Muscle layer of colon (tissue), 2 donors: Measurements from ENCODE around the gene DDC.

ENCODE experiments used
- H3K27ac ChIP-seq: one replicate; pipeline ENCODE4 v1.7.0; 2013; ENCODE audit warnings: low read depth, mild to moderate bottlenecking, low read length, moderate library complexity
- H3K27me3 ChIP-seq, 2 donors: one replicate each; pipeline ENCODE4 v1.7.0; 2013; ENCODE audit warnings: low read length in 2 of 2, mild to moderate bottlenecking in 2 of 2; ENCODE audit not compliant: insufficient read depth in 2 of 2, control insufficient read depth in 1 of 2
- H3K36me3 ChIP-seq: one replicate; pipeline ENCODE4 v1.7.0; 2013; ENCODE audit warnings: mild to moderate bottlenecking, low read length; ENCODE audit not compliant: insufficient read depth
- H3K4me1 ChIP-seq: one replicate; pipeline ENCODE4 v1.7.0; 2013; ENCODE audit warnings: mild to moderate bottlenecking, low read length; ENCODE audit not compliant: insufficient read depth
- H3K4me3 ChIP-seq, 2 donors: one replicate each; pipeline ENCODE4 v1.7.0; 2013; ENCODE audit warnings: low read length in 2 of 2, low read depth in 1 of 2, mild to moderate bottlenecking in 1 of 2, moderate library complexity in 1 of 2
- H3K9ac ChIP-seq: one replicate; pipeline ENCODE4 v1.7.0; 2013; ENCODE audit warnings: low read length
- H3K9me3 ChIP-seq: one replicate; pipeline ENCODE4 v1.7.0; 2013; ENCODE audit warnings: mild to moderate bottlenecking, low read length
- donor health status: abdominal sarcoma.
- donor health status: Adenocarcinoma of cecum.

The DDC gene

DNA sequence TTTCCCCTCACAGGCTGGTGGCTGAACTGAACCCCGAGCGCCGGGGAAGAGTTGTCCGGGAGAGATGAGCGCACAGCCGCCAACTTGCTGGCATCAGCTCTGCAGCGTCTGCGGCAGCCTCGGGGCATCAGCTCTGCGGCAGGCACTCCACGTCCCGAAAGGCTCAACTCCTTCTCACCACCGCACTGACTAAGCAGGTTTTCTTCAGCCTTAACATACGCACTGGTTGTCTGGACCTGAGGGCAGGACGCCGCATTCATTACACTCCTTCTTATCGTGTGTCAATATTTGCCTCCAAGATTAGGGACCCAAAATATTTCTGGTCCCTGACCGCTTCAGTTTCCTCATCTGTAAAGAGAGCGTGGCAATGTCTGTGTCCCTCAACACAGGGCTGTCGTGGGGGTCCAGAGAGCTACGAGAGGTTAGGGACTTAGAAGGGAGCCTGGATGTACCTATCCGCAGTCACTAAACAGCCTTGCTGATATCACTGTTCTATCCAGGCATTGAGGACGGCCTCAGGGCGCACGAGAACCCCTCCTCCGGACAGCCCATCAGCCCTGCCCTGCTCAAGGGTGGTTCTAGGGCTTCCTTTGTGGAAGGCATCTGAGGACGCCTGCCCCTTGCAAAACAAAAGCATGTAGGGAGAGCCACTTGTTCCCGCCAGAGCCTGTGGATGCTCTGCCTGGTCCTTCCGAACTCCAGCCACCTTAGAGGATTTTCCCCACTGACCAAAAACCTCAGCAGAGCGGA is 72.3 kb downstream of the DDC start:
- no peak overlapping the region for H3K9ac ChIP-seq
- H3K27me3 ChIP-seq = no peaks in the 10 kb centered on the region
- no peaks in the 10 kb centered on the region for H3K4me1 ChIP-seq
- H3K27ac ChIP-seq = no peak overlapping the region
- no peak overlapping the region for H3K4me3 ChIP-seq
- H3K9me3 ChIP-seq = no peaks in the 10 kb centered on the region
- H3K36me3 ChIP-seq = no peaks in the 10 kb centered on the region

DNA sequence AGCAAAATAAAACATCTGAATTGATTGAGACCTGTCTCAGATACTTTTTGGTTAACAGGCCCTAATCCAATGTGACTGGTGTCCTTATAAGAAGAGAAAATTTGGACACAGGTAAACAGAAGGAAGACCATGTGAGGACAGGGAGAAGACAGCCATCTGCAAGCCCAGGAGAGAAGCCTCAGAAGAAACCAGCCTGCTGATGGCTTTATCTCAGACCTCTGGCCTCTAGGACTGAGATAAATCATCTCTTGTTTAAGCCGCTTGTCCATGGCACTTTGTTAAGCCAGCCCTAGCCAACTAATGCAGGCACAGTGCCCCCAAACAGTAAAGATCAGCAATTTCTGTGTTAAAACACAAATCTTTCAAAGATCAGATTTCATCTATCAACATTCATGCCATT is 73.3 kb downstream of the DDC start:
- Histone ChIP-seq H3K27ac (no peak overlapping the region), H3K27me3 (no peaks in the 10 kb centered on the region), H3K36me3 (no peaks in the 10 kb centered on the region), H3K9me3 (no peaks in the 10 kb centered on the region), H3K9ac (no peak overlapping the region), H3K4me1 (no peaks in the 10 kb centered on the region), H3K4me3 (no peak overlapping the region)

DNA sequence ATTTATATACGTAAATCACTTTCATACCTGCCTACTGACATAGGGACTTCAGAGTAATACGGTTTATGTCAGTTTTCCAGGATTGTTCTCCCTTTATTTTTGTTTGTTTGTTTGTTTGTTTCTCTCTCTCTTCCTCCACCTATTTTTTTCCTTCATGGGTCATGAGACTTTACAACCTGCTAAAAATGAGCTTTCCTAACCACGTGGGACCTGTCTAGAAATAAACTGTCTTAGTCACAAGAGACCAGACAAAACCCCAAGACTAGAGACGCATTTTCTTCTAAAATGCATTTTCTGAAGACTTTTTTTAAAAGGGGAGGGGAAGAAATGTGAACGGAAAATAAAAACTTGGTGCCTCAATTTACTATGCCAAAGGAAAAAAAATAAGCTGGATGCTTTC is 74.0 kb downstream of the DDC start:
- no peak overlapping the region for H3K27ac ChIP-seq
- H3K9me3 ChIP-seq = no peaks in the 10 kb centered on the region
- H3K4me1 ChIP-seq = no peaks in the 10 kb centered on the region
- H3K36me3 ChIP-seq = no peaks in the 10 kb centered on the region
- no peak overlapping the region for H3K9ac ChIP-seq
- no peaks in the 10 kb centered on the region for H3K27me3 ChIP-seq
- H3K4me3 ChIP-seq = no peak overlapping the region

DNA sequence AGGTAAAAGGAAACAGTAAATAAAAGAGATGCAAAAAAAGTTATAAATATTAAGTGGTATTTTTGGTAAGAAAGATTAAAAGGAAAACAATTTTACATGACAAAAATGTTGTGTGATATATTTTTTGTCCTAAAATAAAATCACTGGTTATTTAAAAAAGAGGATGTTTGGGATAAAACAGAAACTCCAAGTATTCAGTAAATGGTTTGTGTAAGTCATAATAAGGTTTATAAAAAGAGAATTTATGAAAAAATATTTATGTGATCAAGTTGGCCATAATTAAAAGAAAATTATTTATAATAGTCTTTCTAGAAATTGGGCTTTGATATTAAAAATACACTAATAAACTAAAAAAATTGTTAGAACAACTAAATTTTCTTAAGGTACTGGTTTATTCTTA is 76.8 kb downstream of the DDC start:
- H3K27me3 ChIP-seq = no peaks in the 10 kb centered on the region
- no peak overlapping the region for H3K27ac ChIP-seq
- no peak overlapping the region for H3K9ac ChIP-seq
- no peaks in the 10 kb centered on the region for H3K9me3 ChIP-seq
- no peaks in the 10 kb centered on the region for H3K36me3 ChIP-seq
- no peaks in the 10 kb centered on the region for H3K4me1 ChIP-seq
- no peak overlapping the region for H3K4me3 ChIP-seq

DNA sequence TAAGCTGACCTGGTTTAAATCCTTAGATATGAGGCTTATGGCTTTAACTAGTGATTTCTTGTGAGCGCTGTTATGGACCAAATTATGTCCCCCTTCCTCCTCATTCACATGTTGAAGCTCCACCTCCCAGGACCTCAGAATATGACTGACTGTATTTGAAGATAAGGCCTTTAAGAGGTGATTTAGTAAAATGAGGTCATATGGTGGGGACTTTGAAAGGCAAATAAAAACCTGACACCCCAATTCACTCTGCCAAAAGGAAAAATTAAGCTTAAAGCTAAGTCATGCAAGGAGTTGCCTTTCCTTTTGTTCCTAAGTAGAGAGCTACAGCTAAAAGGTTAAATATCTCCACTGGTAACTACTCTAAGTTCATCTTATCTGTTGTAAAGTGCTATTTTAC is 78.7 kb downstream of the DDC start:
- no peak overlapping the region for H3K27ac ChIP-seq
- no peaks in the 10 kb centered on the region for H3K36me3 ChIP-seq
- H3K27me3 ChIP-seq = no peaks in the 10 kb centered on the region
- H3K9me3 ChIP-seq = no peaks in the 10 kb centered on the region
- no peak overlapping the region for H3K4me3 ChIP-seq
- H3K9ac ChIP-seq = no peak overlapping the region
- no peaks in the 10 kb centered on the region for H3K4me1 ChIP-seq

DNA sequence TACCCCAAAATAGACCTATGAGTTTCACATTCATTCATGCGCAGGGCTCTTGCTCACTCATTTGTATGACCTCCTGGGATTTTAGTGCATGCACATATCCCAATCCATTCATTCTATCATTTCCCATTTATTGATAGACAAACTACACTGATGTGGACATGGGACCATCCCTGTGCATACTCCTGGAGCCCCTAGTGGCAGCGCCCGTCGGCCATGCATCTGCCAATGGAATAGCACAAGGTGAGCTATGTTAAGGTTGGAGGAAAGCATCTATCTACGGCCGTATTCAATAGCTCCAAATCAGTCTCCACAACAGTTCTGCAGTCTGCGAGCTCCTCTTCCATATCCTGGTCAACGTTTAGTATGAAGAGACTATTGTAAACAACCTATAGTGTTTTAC is 83.3 kb downstream of the DDC start:
- Histone ChIP-seq H3K27ac (no peak overlapping the region), H3K9ac (no peak overlapping the region), H3K36me3 (no peaks in the 10 kb centered on the region), H3K4me1 (no peaks in the 10 kb centered on the region), H3K4me3 (no peak overlapping the region), H3K9me3 (no peaks in the 10 kb centered on the region), H3K27me3 (no peaks in the 10 kb centered on the region)

DNA sequence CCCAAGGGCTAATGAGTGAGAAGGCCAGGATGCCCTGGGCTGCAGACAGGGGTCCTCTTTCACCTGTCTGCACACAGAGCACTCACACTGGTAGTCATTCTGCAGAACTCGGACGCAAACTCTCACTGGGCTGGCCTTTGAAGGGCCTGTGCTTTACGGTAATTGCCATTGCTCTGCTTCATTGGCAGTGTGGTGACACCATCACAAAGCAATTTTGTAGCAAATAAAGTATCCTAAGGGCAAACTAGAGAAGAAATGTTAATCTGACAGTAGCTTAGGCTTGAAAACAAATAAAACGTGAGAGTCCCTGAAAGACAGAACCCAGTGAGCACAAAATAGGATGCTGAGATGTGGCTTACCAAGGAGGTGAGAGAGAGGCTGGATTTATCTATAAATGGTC is 84.4 kb downstream of the DDC start:
- Histone ChIP-seq H3K4me3 (no peak overlapping the region), H3K4me1 (no peaks in the 10 kb centered on the region), H3K9ac (no peak overlapping the region), H3K9me3 (no peaks in the 10 kb centered on the region), H3K36me3 (no peaks in the 10 kb centered on the region), H3K27ac (no peak overlapping the region), H3K27me3 (no peaks in the 10 kb centered on the region)

DNA sequence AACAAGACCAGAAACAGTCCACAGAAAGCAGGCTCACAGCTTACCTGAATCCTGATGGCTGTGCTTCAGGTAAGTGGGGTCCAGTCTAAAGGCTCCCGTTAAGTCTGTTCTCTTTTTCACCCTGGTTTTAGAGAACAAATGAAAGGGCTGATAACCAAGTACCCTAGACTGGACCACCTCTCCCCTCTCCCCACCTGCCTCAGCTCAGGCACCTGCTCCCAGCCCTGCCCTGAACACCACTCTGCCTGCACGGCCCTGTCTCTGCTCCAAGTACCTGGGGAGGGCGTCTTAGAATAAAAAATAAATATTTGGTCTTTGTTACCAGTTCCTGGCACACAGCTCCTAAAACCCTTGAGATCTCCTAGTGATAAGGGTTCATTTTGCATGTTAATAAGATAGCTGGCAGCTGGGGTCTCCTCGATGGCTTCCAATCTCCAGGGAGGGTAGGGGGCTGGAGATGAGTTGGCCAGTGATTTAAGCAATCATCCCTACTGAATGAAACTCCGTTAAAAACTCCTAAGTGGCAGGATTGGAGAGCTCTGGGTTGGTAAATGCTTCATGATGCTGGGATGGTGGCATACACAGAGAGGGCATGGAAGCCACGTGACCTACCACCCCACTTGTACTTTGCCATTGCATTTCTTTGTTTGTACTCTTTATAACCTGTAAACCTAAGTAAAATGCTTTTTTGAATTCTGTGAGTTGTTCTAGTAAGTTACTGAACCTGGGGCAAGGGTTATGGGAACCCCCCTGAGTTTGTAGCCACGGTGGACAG is 85.3 kb downstream of the DDC start:
- H3K9ac ChIP-seq = no peak overlapping the region
- H3K36me3 ChIP-seq = no peaks in the 10 kb centered on the region
- peaks cover under 1% of the 10 kb centered on the region for H3K4me1 ChIP-seq
- H3K9me3 ChIP-seq = no peaks in the 10 kb centered on the region
- H3K27me3 ChIP-seq = no peaks in the 10 kb centered on the region
- no peak overlapping the region for H3K27ac ChIP-seq
- no peak overlapping the region for H3K4me3 ChIP-seq

DNA sequence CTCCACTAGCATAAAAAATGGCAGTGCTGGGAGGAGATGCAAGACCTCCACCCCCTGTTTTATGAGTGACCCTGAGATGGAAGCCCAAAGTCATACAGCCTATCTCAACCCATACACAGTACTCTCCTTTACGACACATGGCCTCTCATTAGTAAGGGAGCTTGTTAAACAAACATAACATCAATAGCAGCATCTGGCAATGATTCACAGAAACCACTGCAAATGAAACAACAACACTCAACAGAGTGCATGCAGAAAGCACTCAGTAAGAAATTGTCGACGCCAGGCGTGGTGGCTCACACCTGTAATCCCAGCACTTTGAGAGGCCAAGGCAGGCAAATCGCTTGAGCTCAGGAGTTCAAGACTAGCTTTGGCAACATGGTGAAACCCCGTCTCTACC is 87.6 kb downstream of the DDC start:
- Histone ChIP-seq H3K27ac (no peak overlapping the region), H3K9ac (no peak overlapping the region), H3K27me3 (no peaks in the 10 kb centered on the region), H3K4me1 (peaks cover 17% of the 10 kb centered on the region), H3K36me3 (no peaks in the 10 kb centered on the region), H3K4me3 (no peak overlapping the region), H3K9me3 (no peaks in the 10 kb centered on the region)

DNA sequence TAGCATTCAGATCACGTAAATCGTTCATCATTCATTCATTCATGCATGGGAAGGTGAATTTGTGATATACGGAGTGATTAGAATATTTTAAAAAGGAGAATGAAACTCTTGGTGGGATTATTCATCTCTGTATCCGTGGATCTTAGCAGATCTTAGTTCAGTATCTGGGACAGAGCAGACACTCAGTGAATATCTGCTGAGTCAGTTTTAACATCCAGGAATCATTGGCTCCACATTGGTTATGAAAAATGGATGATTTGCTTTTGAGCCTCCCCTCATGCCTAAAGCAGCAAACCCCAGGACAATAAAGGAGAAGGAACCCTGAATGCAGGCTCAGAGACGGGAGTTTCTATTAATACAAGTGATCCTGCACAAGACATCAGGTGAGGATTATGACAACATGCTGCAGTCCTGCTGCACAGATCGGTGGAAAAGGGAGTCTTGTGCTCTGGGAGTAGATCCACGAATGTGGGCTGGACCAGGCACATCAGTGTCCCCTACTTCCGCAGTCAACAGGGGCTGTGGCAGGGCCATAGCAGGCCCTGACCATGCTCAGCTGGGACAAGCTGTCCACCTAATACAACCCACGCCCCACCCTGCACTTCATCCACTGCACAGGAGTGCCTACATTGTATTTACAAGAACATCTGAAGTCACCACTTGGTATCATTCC is 88.1 kb downstream of the DDC start:
- no peak overlapping the region for H3K9ac ChIP-seq

DNA sequence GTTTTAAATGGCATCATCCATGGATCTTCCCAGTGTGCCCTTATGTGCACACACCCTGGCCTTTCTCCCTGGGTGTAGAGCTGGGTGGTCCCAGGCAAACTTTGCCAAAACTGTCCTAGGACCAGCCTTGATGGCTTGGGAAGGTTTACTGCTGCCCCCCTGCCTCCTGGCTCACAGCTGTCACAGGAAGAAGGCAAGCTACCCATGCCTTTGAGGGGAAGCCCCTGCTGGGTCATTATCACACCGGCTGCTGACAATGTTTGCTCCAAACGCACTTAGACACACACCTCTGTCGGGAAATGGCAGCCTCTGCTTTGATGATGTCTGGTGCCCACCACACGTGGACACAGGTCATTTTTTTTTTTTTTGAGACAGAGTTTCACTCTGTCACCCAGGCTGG is 89.9 kb downstream of the DDC start:
- no peaks in the 10 kb centered on the region for H3K27me3 ChIP-seq
- peaks cover 17% of the 10 kb centered on the region for H3K4me1 ChIP-seq
- no peaks in the 10 kb centered on the region for H3K9me3 ChIP-seq
- no peak overlapping the region for H3K9ac ChIP-seq
- H3K27ac ChIP-seq = peak overlapping the region; percentile 24
- no peak overlapping the region for H3K4me3 ChIP-seq
- H3K36me3 ChIP-seq = no peaks in the 10 kb centered on the region

More for the DNA sequence above, 88.1 kb downstream of the DDC start:
- no peaks in the 10 kb centered on the region for H3K27me3 ChIP-seq
- H3K27ac ChIP-seq = no peak overlapping the region
- H3K9me3 ChIP-seq = no peaks in the 10 kb centered on the region
- peaks cover 17% of the 10 kb centered on the region for H3K4me1 ChIP-seq
- H3K4me3 ChIP-seq = no peak overlapping the region
- H3K36me3 ChIP-seq = no peaks in the 10 kb centered on the region
